ENCODE results near the gene LRP1-AS. TPM values are rescaled to one million over a fixed set of nuclear protein-coding genes. Genes with fewer than 3 reads are reported as not detected.

LRP1-AS gene
- total RNA-seq, 2 donors from 2014 or later: not detected

DNA sequence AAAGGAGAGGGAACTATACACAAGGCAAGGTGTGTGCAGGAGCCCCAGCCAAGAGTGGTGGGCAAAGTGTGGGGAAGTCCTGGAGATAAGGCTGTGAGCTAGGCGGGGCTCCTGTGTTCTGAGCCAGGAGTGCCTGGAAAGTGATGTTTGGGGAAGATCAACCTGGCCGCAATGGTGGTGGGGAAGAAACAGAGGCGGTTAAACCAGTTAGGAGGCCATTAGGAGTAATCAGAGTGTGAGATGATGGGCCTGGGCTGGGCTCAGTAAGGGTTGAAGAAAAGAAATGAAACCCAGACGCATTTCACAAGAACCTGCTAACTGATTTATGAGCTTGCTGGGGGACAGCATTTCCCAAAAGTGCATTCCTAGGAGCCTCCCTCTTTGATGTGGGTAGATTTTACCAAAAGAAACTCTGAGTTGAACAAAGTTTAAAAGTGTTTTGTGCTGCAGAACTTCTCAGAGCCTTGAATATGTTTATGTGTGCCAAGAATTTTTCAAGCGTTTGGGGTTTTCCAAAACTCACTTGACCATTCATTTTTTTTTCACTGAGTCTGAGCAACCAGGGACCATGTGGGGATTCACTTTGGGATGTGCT is 34.2 kb upstream of the LRP1-AS start:
- DNase-seq (no peak), ATAC-seq (no peak)
- intact Hi-C loops (cut with DNase I): loop anchor here (2.0 to 5.0 kb wide), 3 partner anchors 57 to 114 kb away; no protein-coding TSS in a partner anchor

GRCh38 chr12:57181072-57181471 is 33.7 kb upstream of the LRP1-AS start:
- DNase-seq: no peak
- no peak for ATAC-seq
- intact Hi-C loops (cut with DNase I): loop anchor here (5.0 kb wide), 2 partner anchors 59 to 114 kb away; no protein-coding TSS in a partner anchor

DNA sequence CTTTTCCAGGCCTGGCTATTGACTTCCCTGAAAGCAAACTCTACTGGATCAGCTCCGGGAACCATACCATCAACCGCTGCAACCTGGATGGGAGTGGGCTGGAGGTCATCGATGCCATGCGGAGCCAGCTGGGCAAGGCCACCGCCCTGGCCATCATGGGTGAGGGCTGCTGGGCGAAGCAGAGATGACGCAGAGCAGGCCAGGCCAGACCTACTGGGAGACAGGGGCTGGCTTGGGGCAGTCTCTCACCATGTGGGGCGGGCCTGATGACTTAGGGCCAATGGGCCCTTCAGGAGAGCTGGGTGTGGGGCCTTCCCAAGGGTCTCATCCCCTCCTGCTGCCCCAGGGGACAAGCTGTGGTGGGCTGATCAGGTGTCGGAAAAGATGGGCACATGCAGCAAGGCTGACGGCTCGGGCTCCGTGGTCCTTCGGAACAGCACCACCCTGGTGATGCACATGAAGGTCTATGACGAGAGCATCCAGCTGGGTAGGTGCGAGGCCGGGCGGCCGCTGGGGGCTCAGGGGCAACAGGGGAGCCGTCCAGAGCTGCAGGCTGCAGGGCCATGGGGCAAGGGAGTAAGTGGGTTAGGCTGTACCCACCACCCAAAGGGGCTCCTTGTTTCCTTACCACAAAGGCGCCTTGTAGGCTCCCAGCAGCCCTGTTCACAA is 33.0 kb upstream of the LRP1-AS start:
- ATAC-seq (no peak), DNase-seq (no peak)
- intact Hi-C loops (cut with DNase I): loop anchor here (5.0 kb wide), 2 partner anchors 58 to 113 kb away; no protein-coding TSS in a partner anchor

- intact Hi-C loops (cut with DNase I): loop anchor here (5.0 to 10.0 kb wide), 3 partner anchors 57 to 115 kb away; no protein-coding TSS in a partner anchor
Measured at GRCh38 chr12:57179331-57180086, 32.1 kb upstream of the LRP1-AS start.

DNA sequence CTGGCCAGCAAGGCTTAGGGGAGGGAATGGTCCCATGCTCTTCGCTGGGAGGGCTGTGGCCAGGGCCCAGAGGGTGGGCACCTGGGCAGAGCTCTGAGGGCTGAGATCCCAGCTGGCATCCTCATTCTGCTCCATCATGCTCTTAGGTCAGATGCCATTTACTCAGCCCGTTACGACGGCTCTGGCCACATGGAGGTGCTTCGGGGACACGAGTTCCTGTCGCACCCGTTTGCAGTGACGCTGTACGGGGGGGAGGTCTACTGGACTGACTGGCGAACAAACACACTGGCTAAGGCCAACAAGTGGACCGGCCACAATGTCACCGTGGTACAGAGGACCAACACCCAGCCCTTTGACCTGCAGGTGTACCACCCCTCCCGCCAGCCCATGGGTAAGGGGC is 30.8 kb upstream of the LRP1-AS start:
- intact Hi-C loops (cut with DNase I): loop anchor here in 1 of 2 donors (10.0 kb wide), 1 partner anchor 113 kb away; no protein-coding TSS in a partner anchor
- no peak for ATAC-seq
- DNase-seq: no peak

More at GRCh38 chr12:57179331-57180086, 32.1 kb upstream of the LRP1-AS start:
- ATAC-seq: no peak
- no peak for DNase-seq

- ATAC-seq: no peak
- DNase-seq: no peak
- intact Hi-C loops (cut with DNase I): loop anchor here in 1 of 2 donors (10.0 kb wide), 1 partner anchor 113 kb away; no protein-coding TSS in a partner anchor
Measured at GRCh38 chr12:57177354-57177753, 29.9 kb upstream of the LRP1-AS start.

DNA sequence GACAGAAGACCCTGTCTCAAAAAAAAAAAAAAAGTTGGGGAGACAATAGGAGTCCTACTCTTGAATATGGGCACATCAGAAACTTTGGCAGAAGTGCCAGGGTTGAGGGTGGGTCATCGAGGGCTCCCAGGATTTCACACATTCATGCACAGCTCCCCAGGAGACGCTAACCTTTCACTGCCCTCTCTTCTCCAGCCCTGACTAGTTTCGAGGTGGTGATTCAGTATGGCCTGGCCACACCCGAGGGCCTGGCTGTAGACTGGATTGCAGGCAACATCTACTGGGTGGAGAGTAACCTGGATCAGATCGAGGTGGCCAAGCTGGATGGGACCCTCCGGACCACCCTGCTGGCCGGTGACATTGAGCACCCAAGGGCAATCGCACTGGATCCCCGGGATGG is 29.4 kb upstream of the LRP1-AS start:
- DNase-seq: no peak
- no peak for ATAC-seq
- intact Hi-C loops (cut with DNase I): loop anchor here in 1 of 2 donors (10.0 kb wide), 1 partner anchor 112 kb away; no protein-coding TSS in a partner anchor

- ATAC-seq (no peak), DNase-seq (no peak)
- intact Hi-C loops (cut with DNase I): loop anchor here in 1 of 2 donors (10.0 kb wide), 1 partner anchor 111 kb away; no protein-coding TSS in a partner anchor
Measured at GRCh38 chr12:57176139-57176477, 28.7 kb upstream of the LRP1-AS start.

DNA sequence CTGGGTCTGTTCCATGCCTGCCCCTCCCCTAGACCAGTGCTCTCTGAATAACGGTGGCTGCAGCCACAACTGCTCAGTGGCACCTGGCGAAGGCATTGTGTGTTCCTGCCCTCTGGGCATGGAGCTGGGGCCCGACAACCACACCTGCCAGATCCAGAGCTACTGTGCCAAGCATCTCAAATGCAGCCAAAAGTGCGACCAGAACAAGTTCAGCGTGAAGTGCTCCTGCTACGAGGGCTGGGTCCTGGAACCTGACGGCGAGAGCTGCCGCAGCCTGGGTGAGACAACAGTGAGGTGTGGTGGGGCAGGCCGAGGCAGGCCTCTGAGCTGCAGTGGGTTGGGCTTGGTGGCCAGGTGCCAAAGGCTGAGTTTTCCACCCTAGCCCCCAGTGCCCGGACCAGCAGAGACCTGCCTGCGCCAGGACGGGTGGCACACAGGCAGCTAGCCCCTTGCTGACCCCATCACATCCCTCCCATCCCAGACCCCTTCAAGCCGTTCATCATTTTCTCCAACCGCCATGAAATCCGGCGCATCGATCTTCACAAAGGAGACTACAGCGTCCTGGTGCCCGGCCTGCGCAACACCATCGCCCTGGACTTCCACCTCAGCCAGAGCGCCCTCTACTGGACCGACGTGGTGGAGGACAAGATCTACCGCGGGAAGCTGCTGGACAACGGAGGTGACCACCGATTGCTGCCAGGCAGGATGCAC is 28.2 kb upstream of the LRP1-AS start:
- ATAC-seq: peak; percentile 38 to 56
- DNase-seq: peak; percentile 83
- intact Hi-C loops (cut with DNase I): loop anchor here in 1 of 2 donors (10.0 kb wide), 1 partner anchor 111 kb away; no protein-coding TSS in a partner anchor

DNA sequence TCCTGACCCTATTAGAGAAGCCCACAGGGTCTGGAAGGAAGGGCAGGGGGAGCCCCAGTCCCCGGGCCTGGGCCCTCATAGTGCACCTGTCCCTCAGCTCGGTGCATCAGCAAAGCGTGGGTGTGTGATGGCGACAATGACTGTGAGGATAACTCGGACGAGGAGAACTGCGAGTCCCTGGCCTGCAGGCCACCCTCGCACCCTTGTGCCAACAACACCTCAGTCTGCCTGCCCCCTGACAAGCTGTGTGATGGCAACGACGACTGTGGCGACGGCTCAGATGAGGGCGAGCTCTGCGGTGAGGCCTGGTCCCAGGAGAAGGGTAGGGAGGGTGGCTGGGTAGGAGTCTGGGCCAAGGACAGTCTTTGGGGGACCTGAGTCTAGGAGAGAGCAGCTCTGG is 26.3 kb upstream of the LRP1-AS start:
- ATAC-seq: no peak
- no peak for DNase-seq
- intact Hi-C loops (cut with DNase I): loop anchor here (2.0 to 10.0 kb wide), 3 partner anchors 41 to 109 kb away; no protein-coding TSS in a partner anchor

DNA sequence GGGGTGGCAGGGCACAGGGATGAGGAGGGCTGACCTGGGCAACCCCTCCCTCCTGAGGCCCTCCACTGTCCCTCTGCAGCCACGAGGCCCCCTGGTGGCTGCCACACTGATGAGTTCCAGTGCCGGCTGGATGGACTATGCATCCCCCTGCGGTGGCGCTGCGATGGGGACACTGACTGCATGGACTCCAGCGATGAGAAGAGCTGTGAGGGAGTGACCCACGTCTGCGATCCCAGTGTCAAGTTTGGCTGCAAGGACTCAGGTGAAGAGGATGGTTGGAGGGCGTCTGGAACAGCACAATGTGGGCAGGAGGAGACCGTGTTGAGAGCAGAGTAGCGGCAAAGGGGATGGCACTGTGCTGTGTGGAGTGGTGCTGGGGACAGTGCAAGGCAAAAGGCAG is 25.7 kb upstream of the LRP1-AS start:
- intact Hi-C loops (cut with DNase I): loop anchor here (2.0 to 10.0 kb wide), 3 partner anchors 41 to 108 kb away; no protein-coding TSS in a partner anchor
- DNase-seq: no peak
- peak; percentile 13 to 20 for ATAC-seq

DNA sequence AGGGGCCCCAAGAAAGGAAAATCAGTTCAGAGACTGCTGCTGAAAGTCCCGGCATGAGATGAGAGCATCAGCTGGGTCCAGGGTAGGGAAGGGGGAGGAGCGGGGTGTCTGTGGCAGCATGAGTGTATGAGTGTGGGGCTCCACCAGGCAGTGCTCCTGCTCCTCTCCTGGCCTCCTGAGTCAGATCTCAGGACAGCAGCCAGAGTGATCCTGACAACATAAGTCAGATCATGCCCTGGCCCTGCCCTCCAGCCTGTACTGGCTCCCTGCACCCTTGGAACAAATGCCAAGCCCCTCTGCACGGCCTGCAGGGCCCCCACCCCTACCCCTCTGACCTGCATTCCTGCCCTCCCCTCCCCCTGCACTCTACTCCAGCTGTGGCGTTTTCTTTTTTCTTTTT is 24.2 kb upstream of the LRP1-AS start:
- intact Hi-C loops (cut with DNase I): loop anchor here (2.0 to 10.0 kb wide), 3 partner anchors 39 to 107 kb away; no protein-coding TSS in a partner anchor
- peak; percentile 10 to 41 for ATAC-seq
- DNase-seq: no peak

DNA sequence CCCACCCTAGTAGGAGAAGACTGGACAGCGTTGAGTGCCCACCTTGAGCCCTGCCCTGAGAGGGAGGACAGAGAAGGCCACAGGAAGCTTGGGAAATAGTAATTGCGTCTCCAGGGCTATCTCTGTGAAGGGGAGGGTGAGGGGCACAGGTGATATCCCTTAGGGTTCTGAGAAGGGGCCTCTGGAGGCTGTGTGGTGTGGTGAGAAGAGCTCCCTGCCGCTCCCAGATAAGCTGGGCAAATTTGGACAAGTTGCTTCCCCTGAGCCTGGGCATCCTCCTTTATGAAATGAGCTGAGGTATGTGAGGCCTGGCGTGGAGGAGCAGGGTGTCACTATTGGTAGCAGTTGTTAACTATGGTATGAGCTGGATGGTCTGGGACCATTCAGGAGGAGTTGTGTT is 23.5 kb upstream of the LRP1-AS start:
- ATAC-seq: no peak
- no peak for DNase-seq
- intact Hi-C loops (cut with DNase I): loop anchor here in 1 of 2 donors (5.0 to 10.0 kb wide), 2 partner anchors 39 to 106 kb away; no protein-coding TSS in a partner anchor

DNA sequence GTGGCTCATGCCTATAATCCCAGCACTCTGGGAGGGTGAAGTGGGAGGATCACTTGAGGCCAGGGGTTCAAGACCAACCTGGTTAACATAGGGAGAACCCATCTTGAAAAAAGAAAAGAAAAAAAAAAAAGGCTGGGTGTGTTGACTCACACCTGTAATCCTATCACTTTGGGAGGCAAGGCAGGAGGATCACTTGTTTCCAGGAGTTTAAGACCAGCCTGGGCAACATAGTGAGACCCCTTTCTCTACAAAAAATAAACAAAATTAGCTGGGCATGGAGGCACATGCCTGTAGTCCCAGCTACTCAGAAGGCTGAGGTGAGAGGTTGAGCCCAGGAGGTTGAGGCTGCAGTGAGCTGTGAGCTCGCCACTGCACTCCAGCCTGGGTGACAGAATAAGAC is 23.0 kb upstream of the LRP1-AS start:
- DNase-seq (no peak), ATAC-seq (no peak)
- intact Hi-C loops (cut with DNase I): loop anchor here in 1 of 2 donors (5.0 to 10.0 kb wide), 2 partner anchors 38 to 106 kb away; no protein-coding TSS in a partner anchor

GRCh38 chr12:57169969-57170368 is 22.6 kb upstream of the LRP1-AS start:
- DNase-seq: no peak
- ATAC-seq: no peak
- intact Hi-C loops (cut with DNase I): loop anchor here in 1 of 2 donors (5.0 to 10.0 kb wide), 2 partner anchors 38 to 105 kb away; no protein-coding TSS in a partner anchor

GRCh38 chr12:57169046-57169795 is 21.8 kb upstream of the LRP1-AS start:
- no peak for DNase-seq
- intact Hi-C loops (cut with DNase I): no loop called here
- no peak for ATAC-seq

DNA sequence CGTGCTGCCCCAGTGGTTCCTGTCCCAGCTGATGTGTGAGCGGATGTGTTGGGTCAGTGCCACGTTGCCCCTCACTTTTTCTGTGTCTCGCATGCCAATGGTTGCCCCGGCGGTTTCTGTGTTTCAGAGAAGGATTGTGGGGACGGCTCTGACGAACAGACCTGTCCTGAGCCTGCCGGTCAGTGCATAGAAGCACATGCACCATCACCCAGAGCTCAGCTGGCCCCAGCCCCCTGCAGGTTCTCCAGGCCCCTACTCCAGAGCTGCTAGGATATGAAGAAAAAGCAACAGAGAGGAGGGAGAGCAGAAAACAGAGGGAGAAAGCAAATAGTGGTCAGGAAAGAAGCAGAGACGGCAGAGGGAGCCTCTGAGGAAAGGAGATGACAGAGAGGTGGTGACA is 20.6 kb upstream of the LRP1-AS start:
- no peak for ATAC-seq
- intact Hi-C loops (cut with DNase I): no loop called here
- no peak for DNase-seq

DNA sequence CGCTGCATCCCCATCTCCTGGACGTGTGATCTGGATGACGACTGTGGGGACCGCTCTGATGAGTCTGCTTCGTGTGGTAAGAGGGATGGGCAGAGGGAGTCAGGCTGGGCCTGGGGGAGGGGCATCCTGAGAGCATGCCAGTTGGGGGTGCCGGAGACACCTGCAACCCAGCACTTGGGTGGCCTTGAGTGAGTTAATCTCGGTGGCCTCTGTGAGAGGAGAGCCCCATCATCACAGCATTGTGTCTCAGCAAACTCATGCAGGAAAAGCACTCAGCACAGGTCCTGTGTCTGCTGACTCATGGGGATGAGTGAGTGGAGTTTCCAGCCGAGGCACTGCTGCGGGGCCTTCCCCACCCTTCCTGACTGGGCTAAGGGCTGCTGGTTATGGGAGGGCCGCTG is 19.6 kb upstream of the LRP1-AS start:
- ATAC-seq: no peak
- intact Hi-C loops (cut with DNase I): no loop called here

More for the DNA sequence above, 19.6 kb upstream of the LRP1-AS start:
- no peak for DNase-seq

Measured in left cardiac atrium (tissue), 4 donors.